Thyroid gland (tissue), 4 donors: ENCODE results near the gene SLCO4A1.

Source experiments
- POLR2A ChIP-seq, 2 donors: fragments of 450-650 bp; IDR thresholded peaks; one replicate each; pipeline ENCODE4 v1.6.1; 2017; ENCODE audit warnings: antibody characterized with exemption in 2 of 2, mild to moderate bottlenecking in 2 of 2, moderate library complexity in 1 of 2
- TF ChIP-seq, protein P1 (sequence below), 6 experiments: fragments of 200-600 bp in 3 of 6; fragments of 450-650 bp in 3 of 6; sonication (generic) in 3 of 6; IDR thresholded peaks; one replicate each; pipeline ENCODE4 v1.5.1; 2016 to 2019; ENCODE audit warnings: antibody characterized with exemption in 6 of 6, mild to moderate bottlenecking in 2 of 6, inconsistent platforms in 1 of 6, moderate library complexity in 1 of 6

DNA sequence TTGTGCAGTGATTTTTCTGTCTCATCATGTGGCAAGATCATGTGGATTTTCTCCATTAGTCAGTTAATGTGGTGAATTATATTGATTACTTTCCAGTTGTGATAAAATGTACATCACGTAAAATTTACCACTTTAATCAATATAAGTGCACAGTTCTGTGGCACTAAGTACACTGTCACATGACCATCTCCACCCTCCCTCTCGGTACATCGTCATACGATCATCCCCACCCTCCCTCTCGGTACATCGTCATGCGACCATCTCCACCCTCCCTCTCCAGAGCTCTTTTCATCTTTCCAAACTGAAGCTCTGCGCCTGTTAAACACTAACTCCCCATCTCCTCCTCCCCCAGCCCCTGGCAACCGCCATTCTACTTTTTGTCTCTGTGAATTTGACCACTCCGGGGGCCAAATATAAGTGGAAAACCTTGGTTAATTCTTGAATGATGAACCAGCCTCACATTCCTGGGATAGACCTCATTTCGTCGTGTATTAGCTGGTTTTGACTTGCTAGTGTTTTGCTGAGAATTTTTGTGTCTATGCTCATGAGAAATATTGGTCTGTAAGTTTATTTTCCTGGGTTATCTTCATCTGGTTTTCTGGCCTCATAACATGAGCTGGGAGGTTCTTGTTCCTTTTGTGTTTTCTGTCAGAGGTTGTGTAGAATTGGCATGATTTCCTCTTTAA lies 77.1 kb downstream of the SLCO4A1 start:
- TF ChIP-seq, protein P1, sequence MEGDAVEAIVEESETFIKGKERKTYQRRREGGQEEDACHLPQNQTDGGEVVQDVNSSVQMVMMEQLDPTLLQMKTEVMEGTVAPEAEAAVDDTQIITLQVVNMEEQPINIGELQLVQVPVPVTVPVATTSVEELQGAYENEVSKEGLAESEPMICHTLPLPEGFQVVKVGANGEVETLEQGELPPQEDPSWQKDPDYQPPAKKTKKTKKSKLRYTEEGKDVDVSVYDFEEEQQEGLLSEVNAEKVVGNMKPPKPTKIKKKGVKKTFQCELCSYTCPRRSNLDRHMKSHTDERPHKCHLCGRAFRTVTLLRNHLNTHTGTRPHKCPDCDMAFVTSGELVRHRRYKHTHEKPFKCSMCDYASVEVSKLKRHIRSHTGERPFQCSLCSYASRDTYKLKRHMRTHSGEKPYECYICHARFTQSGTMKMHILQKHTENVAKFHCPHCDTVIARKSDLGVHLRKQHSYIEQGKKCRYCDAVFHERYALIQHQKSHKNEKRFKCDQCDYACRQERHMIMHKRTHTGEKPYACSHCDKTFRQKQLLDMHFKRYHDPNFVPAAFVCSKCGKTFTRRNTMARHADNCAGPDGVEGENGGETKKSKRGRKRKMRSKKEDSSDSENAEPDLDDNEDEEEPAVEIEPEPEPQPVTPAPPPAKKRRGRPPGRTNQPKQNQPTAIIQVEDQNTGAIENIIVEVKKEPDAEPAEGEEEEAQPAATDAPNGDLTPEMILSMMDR (IDR thresholded peaks at IDR 0.05), result no peak
- TF ChIP-seq POLR2A (IDR thresholded peaks at IDR 0.05), result no peak
